C4-2B (cell line): ENCODE data around the gene USP49.

Experiments used
- ZFX ChIP-seq: fragments of 450-650 bp; IDR thresholded peaks from 2 replicates; pipeline ENCODE4 v1.6.1; 2017
- TF ChIP-seq, protein P1 (sequence below): fragments of 450-650 bp; conservative IDR thresholded peaks from 2 replicates; pipeline ENCODE4 v1.5.1; 2017; ENCODE audit warnings: mild to moderate bottlenecking

DNA sequence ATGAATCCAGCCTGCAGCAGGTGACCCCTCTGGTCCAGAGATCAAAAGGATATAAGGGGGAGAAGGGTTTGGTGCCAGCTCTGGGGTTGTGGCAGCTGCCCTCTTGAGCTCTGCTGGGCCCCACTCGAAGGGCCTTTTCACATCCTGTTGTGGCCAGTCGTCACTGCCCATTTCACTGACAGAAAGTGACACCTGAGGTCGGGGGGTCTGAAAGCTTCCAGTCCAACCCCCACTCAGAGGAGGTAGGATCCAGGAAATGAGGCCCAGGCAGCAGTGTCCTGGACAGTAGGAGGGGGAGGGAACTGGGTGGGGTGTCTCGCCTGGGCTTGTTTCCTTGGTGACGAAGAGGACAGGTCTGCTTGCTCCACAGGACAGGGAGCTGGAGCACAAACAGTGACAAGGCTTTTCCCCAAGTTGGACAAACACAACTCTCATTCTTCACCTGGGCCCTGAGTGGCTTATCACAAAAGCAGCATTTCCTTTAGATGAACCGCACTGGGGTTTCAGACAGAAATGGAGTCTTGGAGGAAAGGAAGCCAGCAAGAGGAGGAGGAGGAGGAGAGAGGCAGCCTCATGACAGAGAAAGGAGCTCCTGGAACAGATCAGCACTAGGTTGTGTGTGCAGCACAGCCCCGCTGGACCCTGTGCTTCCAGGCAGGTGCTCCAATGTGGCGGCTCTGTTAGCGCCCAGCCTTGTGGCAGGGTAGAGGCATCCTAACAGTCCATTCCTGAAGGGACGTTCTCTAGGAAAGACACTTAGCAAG, 126.4 kb downstream of the USP49 start:
- TF ChIP-seq, protein P1, sequence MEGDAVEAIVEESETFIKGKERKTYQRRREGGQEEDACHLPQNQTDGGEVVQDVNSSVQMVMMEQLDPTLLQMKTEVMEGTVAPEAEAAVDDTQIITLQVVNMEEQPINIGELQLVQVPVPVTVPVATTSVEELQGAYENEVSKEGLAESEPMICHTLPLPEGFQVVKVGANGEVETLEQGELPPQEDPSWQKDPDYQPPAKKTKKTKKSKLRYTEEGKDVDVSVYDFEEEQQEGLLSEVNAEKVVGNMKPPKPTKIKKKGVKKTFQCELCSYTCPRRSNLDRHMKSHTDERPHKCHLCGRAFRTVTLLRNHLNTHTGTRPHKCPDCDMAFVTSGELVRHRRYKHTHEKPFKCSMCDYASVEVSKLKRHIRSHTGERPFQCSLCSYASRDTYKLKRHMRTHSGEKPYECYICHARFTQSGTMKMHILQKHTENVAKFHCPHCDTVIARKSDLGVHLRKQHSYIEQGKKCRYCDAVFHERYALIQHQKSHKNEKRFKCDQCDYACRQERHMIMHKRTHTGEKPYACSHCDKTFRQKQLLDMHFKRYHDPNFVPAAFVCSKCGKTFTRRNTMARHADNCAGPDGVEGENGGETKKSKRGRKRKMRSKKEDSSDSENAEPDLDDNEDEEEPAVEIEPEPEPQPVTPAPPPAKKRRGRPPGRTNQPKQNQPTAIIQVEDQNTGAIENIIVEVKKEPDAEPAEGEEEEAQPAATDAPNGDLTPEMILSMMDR, result no peak
- no peak for TF ChIP-seq ZFX
